Measurements from ENCODE around the gene GPR84.

Gene GPR84

GRCh38 chr12:54338698-54339296 lies 25.5 kb downstream of the GPR84 start (continued):
- TF ChIP-seq, protein P1, sequence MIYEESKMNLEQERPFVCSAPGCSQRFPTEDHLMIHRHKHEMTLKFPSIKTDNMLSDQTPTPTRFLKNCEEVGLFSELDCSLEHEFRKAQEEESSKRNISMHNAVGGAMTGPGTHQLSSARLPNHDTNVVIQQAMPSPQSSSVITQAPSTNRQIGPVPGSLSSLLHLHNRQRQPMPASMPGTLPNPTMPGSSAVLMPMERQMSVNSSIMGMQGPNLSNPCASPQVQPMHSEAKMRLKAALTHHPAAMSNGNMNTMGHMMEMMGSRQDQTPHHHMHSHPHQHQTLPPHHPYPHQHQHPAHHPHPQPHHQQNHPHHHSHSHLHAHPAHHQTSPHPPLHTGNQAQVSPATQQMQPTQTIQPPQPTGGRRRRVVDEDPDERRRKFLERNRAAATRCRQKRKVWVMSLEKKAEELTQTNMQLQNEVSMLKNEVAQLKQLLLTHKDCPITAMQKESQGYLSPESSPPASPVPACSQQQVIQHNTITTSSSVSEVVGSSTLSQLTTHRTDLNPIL (CRISPR knock-in tag; IDR thresholded peaks at IDR 0.05; ENCODE audit: low read depth) = no peak
- TF ChIP-seq GLIS3 (CRISPR knock-in tag; IDR thresholded peaks at IDR 0.05) = no peak
- TF ChIP-seq ZFP3 (CRISPR knock-in tag; IDR thresholded peaks at IDR 0.05) = no peak
- TF ChIP-seq CSDC2 (CRISPR knock-in tag; IDR thresholded peaks at IDR 0.05) = no peak
- no peak for TF ChIP-seq ZNF565 (CRISPR knock-in tag; conservative IDR thresholded peaks at IDR 0.05; ENCODE audit: low read depth)
- TF ChIP-seq PPARA (CRISPR knock-in tag; IDR thresholded peaks at IDR 0.05; ENCODE audit: borderline replicate concordance) = no peak

- no peak for ATAC-seq
- TF ChIP-seq, protein P2, sequence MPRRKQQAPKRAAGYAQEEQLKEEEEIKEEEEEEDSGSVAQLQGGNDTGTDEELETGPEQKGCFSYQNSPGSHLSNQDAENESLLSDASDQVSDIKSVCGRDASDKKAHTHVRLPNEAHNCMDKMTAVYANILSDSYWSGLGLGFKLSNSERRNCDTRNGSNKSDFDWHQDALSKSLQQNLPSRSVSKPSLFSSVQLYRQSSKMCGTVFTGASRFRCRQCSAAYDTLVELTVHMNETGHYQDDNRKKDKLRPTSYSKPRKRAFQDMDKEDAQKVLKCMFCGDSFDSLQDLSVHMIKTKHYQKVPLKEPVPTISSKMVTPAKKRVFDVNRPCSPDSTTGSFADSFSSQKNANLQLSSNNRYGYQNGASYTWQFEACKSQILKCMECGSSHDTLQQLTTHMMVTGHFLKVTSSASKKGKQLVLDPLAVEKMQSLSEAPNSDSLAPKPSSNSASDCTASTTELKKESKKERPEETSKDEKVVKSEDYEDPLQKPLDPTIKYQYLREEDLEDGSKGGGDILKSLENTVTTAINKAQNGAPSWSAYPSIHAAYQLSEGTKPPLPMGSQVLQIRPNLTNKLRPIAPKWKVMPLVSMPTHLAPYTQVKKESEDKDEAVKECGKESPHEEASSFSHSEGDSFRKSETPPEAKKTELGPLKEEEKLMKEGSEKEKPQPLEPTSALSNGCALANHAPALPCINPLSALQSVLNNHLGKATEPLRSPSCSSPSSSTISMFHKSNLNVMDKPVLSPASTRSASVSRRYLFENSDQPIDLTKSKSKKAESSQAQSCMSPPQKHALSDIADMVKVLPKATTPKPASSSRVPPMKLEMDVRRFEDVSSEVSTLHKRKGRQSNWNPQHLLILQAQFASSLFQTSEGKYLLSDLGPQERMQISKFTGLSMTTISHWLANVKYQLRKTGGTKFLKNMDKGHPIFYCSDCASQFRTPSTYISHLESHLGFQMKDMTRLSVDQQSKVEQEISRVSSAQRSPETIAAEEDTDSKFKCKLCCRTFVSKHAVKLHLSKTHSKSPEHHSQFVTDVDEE (CRISPR knock-in tag; IDR thresholded peaks at IDR 0.05) = no peak
- TF ChIP-seq ZFP3 (CRISPR knock-in tag; IDR thresholded peaks at IDR 0.05) (no peak), TCF4 (CRISPR knock-in tag; IDR thresholded peaks at IDR 0.05; ENCODE audit: borderline replicate concordance) (no peak), ARNTL (CRISPR knock-in tag; IDR thresholded peaks at IDR 0.05; ENCODE audit: borderline replicate concordance, low read depth) (no peak), TOX (CRISPR knock-in tag; IDR thresholded peaks at IDR 0.05; ENCODE audit: borderline replicate concordance) (no peak), GLIS3 (CRISPR knock-in tag; IDR thresholded peaks at IDR 0.05) (no peak), ZNF8 (CRISPR knock-in tag; IDR thresholded peaks at IDR 0.05) (no peak), OSR1 (CRISPR knock-in tag; IDR thresholded peaks at IDR 0.05) (no peak), RARB (CRISPR knock-in tag; IDR thresholded peaks at IDR 0.05) (no peak), ZC3H10 (CRISPR knock-in tag; IDR thresholded peaks at IDR 0.05) (no peak), CSDC2 (CRISPR knock-in tag; IDR thresholded peaks at IDR 0.05) (no peak), ZNF70 (CRISPR knock-in tag; IDR thresholded peaks at IDR 0.05) (no peak), BACH2 (CRISPR knock-in tag; IDR thresholded peaks at IDR 0.05; ENCODE audit: borderline replicate concordance) (no peak)
- TF ChIP-seq, protein P3, sequence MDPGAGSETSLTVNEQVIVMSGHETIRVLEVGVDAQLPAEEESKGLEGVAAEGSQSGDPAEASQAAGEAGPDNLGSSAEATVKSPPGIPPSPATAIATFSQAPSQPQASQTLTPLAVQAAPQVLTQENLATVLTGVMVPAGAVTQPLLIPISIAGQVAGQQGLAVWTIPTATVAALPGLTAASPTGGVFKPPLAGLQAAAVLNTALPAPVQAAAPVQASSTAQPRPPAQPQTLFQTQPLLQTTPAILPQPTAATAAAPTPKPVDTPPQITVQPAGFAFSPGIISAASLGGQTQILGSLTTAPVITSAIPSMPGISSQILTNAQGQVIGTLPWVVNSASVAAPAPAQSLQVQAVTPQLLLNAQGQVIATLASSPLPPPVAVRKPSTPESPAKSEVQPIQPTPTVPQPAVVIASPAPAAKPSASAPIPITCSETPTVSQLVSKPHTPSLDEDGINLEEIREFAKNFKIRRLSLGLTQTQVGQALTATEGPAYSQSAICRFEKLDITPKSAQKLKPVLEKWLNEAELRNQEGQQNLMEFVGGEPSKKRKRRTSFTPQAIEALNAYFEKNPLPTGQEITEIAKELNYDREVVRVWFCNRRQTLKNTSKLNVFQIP (CRISPR knock-in tag; IDR thresholded peaks at IDR 0.05; ENCODE audit: borderline replicate concordance, low read depth) = no peak
Measured at GRCh38 chr12:54337854-54338650, 26.2 kb downstream of the GPR84 start.

GRCh38 chr12:54337280-54337842 lies 26.9 kb downstream of the GPR84 start:
- peak; percentile 51; the same call in 2 of the 3 replicates for ATAC-seq
- no peak for TF ChIP-seq ZNF70 (CRISPR knock-in tag; IDR thresholded peaks at IDR 0.05)
- no peak for TF ChIP-seq ESRRG (CRISPR knock-in tag; IDR thresholded peaks at IDR 0.05)
- TF ChIP-seq CSDC2 (CRISPR knock-in tag; IDR thresholded peaks at IDR 0.05) = no peak
- TF ChIP-seq, protein P2 (CRISPR knock-in tag; IDR thresholded peaks at IDR 0.05) = no peak
- no peak for TF ChIP-seq TCF4 (CRISPR knock-in tag; IDR thresholded peaks at IDR 0.05; ENCODE audit: borderline replicate concordance)
- TF ChIP-seq SNAI2 (CRISPR knock-in tag; IDR thresholded peaks at IDR 0.05) = no peak
